ENCODE data around the gene BRSK1.

GRCh38 chr19:55246462-55247451 lies 37.0 kb upstream of the BRSK1 start:
- TF ChIP-seq CTCF (IDR thresholded peaks at IDR 0.05 in 8 of 11, conservative IDR thresholded peaks at IDR 0.05 in 3 of 11): no peak
- TF ChIP-seq POLR2AphosphoS5 (IDR thresholded peaks at IDR 0.05): peak in 1 of 3 donors; percentile 58
